ENCODE results near the gene PCF11.
"Not testable (repeated sequence)": the region's sequence is repeated elsewhere in the genome, so short reads cannot be mapped to it uniquely, and the experiment has no call there.

The PCF11 gene

GRCh38 chr11:83192606-83193245 is 35.8 kb downstream of the PCF11 start:
- H3K4me3 ChIP-seq (ENCODE audit: low read depth, low read length) = peak overlapping the region; percentile 99

GRCh38 chr11:83193315-83194280 is 36.7 kb downstream of the PCF11 start, which contains the start of gene ANKRD42:
ANKRD42 (plus strand) TSS chr11:83193712; CDS start chr11:83194671, 959 bp downstream.
- H3K4me3 ChIP-seq (ENCODE audit: low read depth, low read length) = peak within 1 kb of the TSS; percentile 99

GRCh38 chr11:83194281-83195142 is 37.6 kb downstream of the PCF11 start:
- H3K4me3 ChIP-seq (ENCODE audit: low read depth, low read length) = peak overlapping the region; percentile 99

- no peak overlapping the region for H3K4me3 ChIP-seq (ENCODE audit: low read depth, low read length)
Observed at GRCh38 chr11:83195143-83195466, 38.2 kb downstream of the PCF11 start.

GRCh38 chr11:83195649-83196048 is 38.7 kb downstream of the PCF11 start:
- H3K4me3 ChIP-seq (ENCODE audit: low read depth, low read length) = no peak overlapping the region

GRCh38 chr11:83200035-83200434 is 43.1 kb downstream of the PCF11 start:
- no peak overlapping the region for H3K4me3 ChIP-seq (ENCODE audit: low read depth, low read length)

DNA sequence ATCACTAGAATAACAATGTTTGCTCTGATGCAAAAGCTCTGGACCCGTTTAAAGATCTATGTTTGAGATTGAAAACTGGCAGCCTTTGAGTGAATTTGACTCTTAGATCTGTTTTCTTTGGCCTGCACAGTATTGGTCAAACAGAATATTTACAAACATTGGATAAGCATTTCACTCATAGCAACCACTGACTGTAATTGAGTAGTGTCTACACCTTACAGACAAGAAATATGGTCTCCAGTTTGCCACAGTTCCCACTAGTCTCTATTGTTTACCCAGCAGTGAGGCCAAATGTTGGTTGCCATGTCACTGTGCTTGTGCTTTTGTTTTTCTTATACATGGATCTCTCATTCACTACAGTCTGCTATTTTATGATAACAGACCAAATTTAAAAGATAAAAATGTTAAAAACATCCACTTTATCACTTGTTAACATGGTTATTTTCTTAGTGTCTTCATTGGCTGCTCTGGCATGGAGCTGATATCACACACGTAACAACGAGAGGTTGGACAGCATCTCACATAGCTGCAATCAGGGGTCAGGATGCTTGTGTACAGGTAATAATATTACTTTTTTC is 48.8 kb downstream of the PCF11 start:
- H3K4me3 ChIP-seq (ENCODE audit: low read depth, low read length) = no peak overlapping the region

DNA sequence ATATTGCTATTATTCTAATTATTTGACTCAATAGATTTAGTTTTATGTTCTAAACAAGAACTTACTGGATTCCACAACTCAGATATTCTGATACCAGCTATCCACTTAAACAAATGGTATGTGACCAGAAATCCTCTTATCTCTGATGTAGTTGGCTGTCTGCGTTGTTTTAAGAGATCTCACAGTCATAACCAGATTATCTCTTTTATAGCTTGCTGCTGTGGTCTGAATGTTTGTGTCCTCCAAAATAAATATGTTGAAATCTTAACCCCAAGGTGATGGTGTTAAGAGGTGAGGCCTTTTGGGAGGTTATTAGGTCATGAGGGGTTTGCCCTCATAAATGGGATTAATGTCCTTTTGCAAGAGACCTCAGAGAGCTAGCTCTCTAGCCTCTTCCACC is 49.3 kb downstream of the PCF11 start:
- H3K4me3 ChIP-seq (ENCODE audit: low read depth, low read length) = no peak overlapping the region

DNA sequence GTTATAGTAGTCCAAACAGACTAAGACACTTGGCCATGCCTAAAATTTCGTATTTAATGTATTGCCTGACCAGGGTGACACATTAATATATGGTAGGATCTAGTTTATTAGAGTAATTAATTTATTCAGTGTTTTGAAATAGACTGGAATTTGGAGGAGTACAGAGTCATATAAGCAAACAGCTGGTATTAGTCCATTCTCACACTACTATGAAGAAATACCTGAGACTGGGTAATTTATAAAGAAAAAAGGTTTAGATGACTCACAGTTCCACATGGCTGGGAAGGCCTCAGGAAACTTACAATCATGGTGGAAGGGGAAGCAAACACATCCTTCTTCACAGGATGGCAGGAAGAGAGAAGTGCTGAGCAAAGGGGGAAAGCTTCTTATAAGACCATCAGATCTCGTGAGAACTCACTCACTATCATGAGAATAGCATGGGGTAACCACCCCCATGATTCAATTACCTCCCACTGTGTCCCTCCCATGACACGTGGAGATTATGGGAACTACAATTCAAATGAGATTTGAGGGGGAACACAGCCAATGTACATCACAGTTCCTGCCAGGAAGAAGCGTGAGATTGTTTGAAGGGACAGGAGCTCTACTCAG is 49.9 kb downstream of the PCF11 start:
- H3K4me3 ChIP-seq (ENCODE audit: low read depth, low read length) = not testable (repeated sequence)

GRCh38 chr11:83219095-83219494 is 62.2 kb downstream of the PCF11 start:
- H3K4me3 ChIP-seq (ENCODE audit: low read depth, low read length) = no peak overlapping the region

GRCh38 chr11:83220260-83220659 is 63.3 kb downstream of the PCF11 start:
- no peak overlapping the region for H3K4me3 ChIP-seq (ENCODE audit: low read depth, low read length)

- H3K4me3 ChIP-seq (ENCODE audit: low read depth, low read length) = no peak overlapping the region
Observed at GRCh38 chr11:83221694-83222093, 64.8 kb downstream of the PCF11 start.

- no peak overlapping the region for H3K4me3 ChIP-seq (ENCODE audit: low read depth, low read length)
Observed at GRCh38 chr11:83222499-83222898, 65.6 kb downstream of the PCF11 start.

GRCh38 chr11:83223457-83223856 is 66.5 kb downstream of the PCF11 start:
- no peak overlapping the region for H3K4me3 ChIP-seq (ENCODE audit: low read depth, low read length)

- H3K4me3 ChIP-seq (ENCODE audit: low read depth, low read length) = no peak overlapping the region
Observed at GRCh38 chr11:83235825-83236224, 78.9 kb downstream of the PCF11 start.

Data from iPS-11a (cell line).